Neural progenitor cell (in vitro differentiated cells): ENCODE data around the gene ASPA. TPM values are rescaled to one million over a fixed set of nuclear protein-coding genes. Genes with fewer than 3 reads are reported as not detected.
A peak's percentile ranks its signal among the peaks of the same experiment; 100 is the strongest.

Experiments
- DNase-seq: peaks from one replicate; pipeline ENCODE4 v3.0.0-alpha.2; 2016; ENCODE audit warnings: low spot score
- H2AFZ ChIP-seq: fragments of 200-600 bp; sonication (generic); replicated peaks from 2 replicates; pipeline ENCODE4 v1.6.1; 2016; ENCODE audit warnings: antibody characterized with exemption
- H3F3A ChIP-seq: fragments of 200-600 bp; sonication (generic); 2 replicates; pipeline ENCODE4 v1.6.1; 2016; ENCODE audit warnings: antibody characterized with exemption, low read depth
- H3K27ac ChIP-seq: fragments of 200-600 bp; sonication (generic); 2 replicates; pipeline ENCODE4 v1.5.1; 2016; ENCODE audit warnings: mild to moderate bottlenecking
- H3K27me3 ChIP-seq: fragments of 200-600 bp; sonication (generic); 2 replicates; pipeline ENCODE4 v1.6.1; 2016; ENCODE audit warnings: mild to moderate bottlenecking, moderate library complexity
- H3K36me3 ChIP-seq: fragments of 200-600 bp; sonication (generic); 2 replicates; pipeline ENCODE4 v1.5.1; 2016
- H3K4me1 ChIP-seq: fragments of 200-600 bp; sonication (generic); 2 replicates; pipeline ENCODE4 v1.6.1; 2016; ENCODE audit warnings: mixed run types
- H3K4me2 ChIP-seq: fragments of 200-600 bp; sonication (generic); 2 replicates; pipeline ENCODE4 v1.6.1; 2016
- H3K4me3 ChIP-seq: fragments of 200-600 bp; sonication (generic); 2 replicates; pipeline ENCODE4 v1.5.1; 2016
- H3K79me2 ChIP-seq: fragments of 200-600 bp; sonication (generic); 2 replicates; pipeline ENCODE4 v1.6.1; 2016; ENCODE audit warnings: low read depth
- H3K9ac ChIP-seq: fragments of 200-600 bp; sonication (generic); 2 replicates; pipeline ENCODE4 v1.6.1; 2016
- H3K9me3 ChIP-seq: fragments of 200-600 bp; sonication (generic); 2 replicates; pipeline ENCODE4 v1.5.1; 2016; ENCODE audit warnings: low read depth
- H4K20me1 ChIP-seq: fragments of 200-600 bp; sonication (generic); 2 replicates; pipeline ENCODE4 v1.6.1; 2016; ENCODE audit warnings: low read depth
- H3K27ac Mint-ChIP-seq: 3 replicates; pipeline ENCODE4 v1.8.0; 2021; ENCODE audit warnings: mixed read lengths
- H3K27me3 Mint-ChIP-seq: 2 replicates; pipeline ENCODE4 v1.8.0; 2022; ENCODE audit warnings: low read depth, mild to moderate bottlenecking, inconsistent platforms, moderate library complexity, mixed read lengths; ENCODE audit not compliant: insufficient read depth
- H3K36me3 Mint-ChIP-seq: 3 replicates; pipeline ENCODE4 v1.8.0; 2021; ENCODE audit warnings: mixed read lengths
- H3K4me1 Mint-ChIP-seq: 3 replicates; pipeline ENCODE4 v1.8.0; 2021; ENCODE audit warnings: mixed read lengths
- H3K4me3 Mint-ChIP-seq: 3 replicates; pipeline ENCODE4 v1.8.0; 2021; ENCODE audit warnings: mild to moderate bottlenecking, moderate library complexity, mixed read lengths
- H3K9me3 Mint-ChIP-seq: 3 replicates; pipeline ENCODE4 v1.8.0; 2020; ENCODE audit warnings: mixed read lengths
- CTCF ChIP-seq: fragments of 200-600 bp; sonication (generic); IDR thresholded peaks from 2 replicates; pipeline ENCODE4 v1.5.1; 2017; ENCODE audit warnings: antibody characterized with exemption, mild to moderate bottlenecking
- EZH2 ChIP-seq: fragments of 200-600 bp; sonication (generic); IDR thresholded peaks from 2 replicates; pipeline ENCODE4 v1.6.1; 2017; ENCODE audit warnings: antibody characterized with exemption, mild to moderate bottlenecking, moderate library complexity
- EZH2phosphoT487 ChIP-seq: fragments of 200-600 bp; sonication (generic); IDR thresholded peaks from 2 replicates; pipeline ENCODE4 v1.6.1; 2017; ENCODE audit warnings: antibody characterized with exemption
- total RNA-seq: library from RNA; depleted of rRNA; stranded (reverse); fragments of >200 nt; gene quantifications from 2 replicates; pipeline ENCODE4 v1.2.3, GENCODE V29; 2015; ENCODE audit warnings: low replicate concordance

Gene ASPA
- total RNA-seq, 1 donor from 2014 or later, result not detected

DNA sequence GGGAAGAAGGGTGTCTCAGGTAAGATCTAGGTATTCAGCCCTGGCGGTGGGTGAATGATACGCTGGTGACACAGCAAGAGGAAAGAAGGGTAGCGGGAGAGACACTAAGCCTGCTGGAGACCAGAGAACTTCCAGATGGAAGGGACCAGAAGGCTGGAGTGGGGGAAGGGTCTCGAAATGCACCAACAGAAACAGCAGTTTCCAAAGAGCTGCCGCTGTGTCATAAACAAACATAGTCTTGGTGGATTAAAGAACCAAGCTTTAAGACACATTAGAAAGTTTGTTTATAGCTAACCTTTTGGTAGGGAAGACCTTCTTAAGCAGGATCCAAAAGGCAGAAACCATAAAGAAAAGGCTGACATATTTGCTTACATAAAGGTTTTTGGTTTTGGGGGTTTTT lies 60.9 kb downstream of the ASPA start:
- Histone ChIP-seq H3K36me3 (no peaks in the 10 kb centered on the region), H3K9me3 (no peaks in the 10 kb centered on the region), H3K27me3 (no peaks in the 10 kb centered on the region), H3K4me3 (no peak overlapping the region), H3K27ac (no peak overlapping the region), H3K4me2 (no peak overlapping the region), H2AFZ (no peak overlapping the region), H3K4me1 (peaks cover 6% of the 10 kb centered on the region), H3K9ac (no peak overlapping the region), H4K20me1 (no peaks in the 10 kb centered on the region), H3F3A (peaks cover 5% of the 10 kb centered on the region), H3K79me2 (no peaks in the 10 kb centered on the region)
- Mint-ChIP-seq H3K4me1 (peaks cover 32% of the 10 kb centered on the region), H3K36me3 (no peaks in the 10 kb centered on the region), H3K27me3 (peaks cover 3% of the 10 kb centered on the region), H3K9me3 (peaks cover 2% of the 10 kb centered on the region), H3K4me3 (peak overlapping the region; percentile 24), H3K27ac (no peak overlapping the region)
- no peak for DNase-seq
- no peak for TF ChIP-seq CTCF
- TF ChIP-seq EZH2, result no peak
- no peak for TF ChIP-seq EZH2phosphoT487

GRCh38 chr17:3539881-3540540 lies 64.2 kb downstream of the ASPA start:
- no peak overlapping the region for H3K4me3 Mint-ChIP-seq
- peaks cover 2% of the 10 kb centered on the region for H3K9me3 Mint-ChIP-seq
- no peaks in the 10 kb centered on the region for H3K27me3 ChIP-seq
- H3K9ac ChIP-seq, result no peak overlapping the region
- H3K36me3 Mint-ChIP-seq, result no peaks in the 10 kb centered on the region
- H3K4me1 Mint-ChIP-seq, result peaks cover 25% of the 10 kb centered on the region
- H3K27ac ChIP-seq, result no peak overlapping the region
- no peak overlapping the region for H2AFZ ChIP-seq
- H3K4me1 ChIP-seq, result peaks cover 6% of the 10 kb centered on the region
- no peak overlapping the region for H3K4me2 ChIP-seq
- no peaks in the 10 kb centered on the region for H3K36me3 ChIP-seq
- H3K9me3 ChIP-seq, result no peaks in the 10 kb centered on the region
- no peak for DNase-seq
- H3K27ac Mint-ChIP-seq, result no peak overlapping the region
- no peaks in the 10 kb centered on the region for H3K79me2 ChIP-seq
- peaks cover 5% of the 10 kb centered on the region for H3F3A ChIP-seq
- no peak for TF ChIP-seq CTCF
- TF ChIP-seq EZH2phosphoT487, result no peak
- no peak for TF ChIP-seq EZH2
- peaks cover 6% of the 10 kb centered on the region for H3K27me3 Mint-ChIP-seq
- H4K20me1 ChIP-seq, result no peaks in the 10 kb centered on the region
- no peak overlapping the region for H3K4me3 ChIP-seq

- Histone ChIP-seq H3K4me2 (no peak overlapping the region), H2AFZ (no peak overlapping the region), H3K27me3 (no peaks in the 10 kb centered on the region), H3K27ac (no peak overlapping the region), H4K20me1 (no peaks in the 10 kb centered on the region), H3K4me3 (no peak overlapping the region), H3K9me3 (no peaks in the 10 kb centered on the region), H3K36me3 (no peaks in the 10 kb centered on the region), H3F3A (no peaks in the 10 kb centered on the region), H3K4me1 (no peaks in the 10 kb centered on the region), H3K79me2 (no peaks in the 10 kb centered on the region), H3K9ac (no peak overlapping the region)
- peak overlapping the region; percentile 52 for H3K27ac Mint-ChIP-seq
- H3K9me3 Mint-ChIP-seq, result peaks cover 2% of the 10 kb centered on the region
- no peak overlapping the region for H3K4me3 Mint-ChIP-seq
- peaks cover 20% of the 10 kb centered on the region for H3K4me1 Mint-ChIP-seq
- DNase-seq, result no peak
- TF ChIP-seq EZH2 (no peak), CTCF (no peak), EZH2phosphoT487 (no peak)
- H3K27me3 Mint-ChIP-seq, result peaks cover 8% of the 10 kb centered on the region
- no peaks in the 10 kb centered on the region for H3K36me3 Mint-ChIP-seq
Measured at GRCh38 chr17:3542410-3543088, 66.8 kb downstream of the ASPA start.
